Small intestine (tissue), 7 donors: Measurements from ENCODE around the gene FLAD1. TPM values are rescaled to one million over a fixed set of nuclear protein-coding genes. Genes with fewer than 3 reads are reported as not detected.

ENCODE experiments used
- DNase-seq, 2 donors: peaks; one replicate each; pipeline versions ENCODE4 v3.0.0 to v3.0.0-alpha.2; 2013
- FAIRE-seq: peaks from 2 replicates; lab custom pipeline; 2012; peaks lifted over from hg19 to GRCh38; lab: Jason Lieb, UNC
- H3K27ac ChIP-seq, 3 donors: one replicate each; pipeline ENCODE4 v1.5.1; 2013; ENCODE audit warnings: low read length in 2 of 3, mild to moderate bottlenecking in 2 of 3, control low read depth in 1 of 3, inconsistent platforms in 1 of 3, low read depth in 1 of 3, moderate library complexity in 1 of 3
- H3K27me3 ChIP-seq, 3 donors: one replicate each; pipeline ENCODE4 v1.6.1; 2013; ENCODE audit warnings: low read length in 3 of 3, inconsistent platforms in 1 of 3; ENCODE audit not compliant: control insufficient read depth in 3 of 3, insufficient read depth in 3 of 3
- H3K36me3 ChIP-seq, 3 donors: one replicate each; pipeline ENCODE4 v1.6.1; 2013; ENCODE audit warnings: low read length in 3 of 3, inconsistent platforms in 1 of 3, low read depth in 1 of 3, mild to moderate bottlenecking in 1 of 3, moderate library complexity in 1 of 3; ENCODE audit not compliant: control insufficient read depth in 3 of 3, insufficient read depth in 2 of 3
- H3K4me1 ChIP-seq, 3 donors: one replicate each; pipeline ENCODE4 v1.6.1; 2013; ENCODE audit warnings: low read length in 2 of 3, inconsistent platforms in 1 of 3, low read depth in 1 of 3, mild to moderate bottlenecking in 1 of 3, moderate library complexity in 1 of 3; ENCODE audit not compliant: control insufficient read depth in 3 of 3, insufficient read depth in 2 of 3
- H3K4me3 ChIP-seq, 3 donors: one replicate each; pipeline ENCODE4 v1.5.1; 2013; ENCODE audit warnings: low read length in 3 of 3, control low read depth in 1 of 3, inconsistent platforms in 1 of 3, low read depth in 1 of 3, mild to moderate bottlenecking in 1 of 3, moderate library complexity in 1 of 3
- H3K9me3 ChIP-seq, 2 donors: one replicate each; pipeline ENCODE4 v1.6.1; 2013; ENCODE audit warnings: low read depth in 1 of 2, low read length in 1 of 2; ENCODE audit not compliant: control insufficient read depth in 2 of 2, insufficient read depth in 1 of 2
- WGBS, 3 donors: extraction: QIAGEN DNeasy Blood & Tissue Kit; methylation state at CpG; one replicate each; pipeline ENCODE4 v1.1.7; 2013; 5-methylcytosine and 5-hydroxymethylcytosine counted together
- polyA plus RNA-seq, 4 donors: library from polyadenylated mRNA; stranded (reverse) in 3 of 4; unstranded in 1 of 4; fragments of 200-250 nt in 3 of 4; fragments of 120-200 nt in 1 of 4; gene quantifications; one replicate each; pipeline versions ENCODE4 v1.2.1 to v1.2.3, GENCODE V29; 2013
- donor health status: healthy with polysubstance abuse.
- donor health status: control.
- donor health status: control.
- donor health status: Bipolar disorder and iron deficiency.
- donor health status: healthy.

FLAD1 gene
- polyA plus RNA-seq, 4 donors, result 25.1 to 51.4 (median 34.4) TPM

GRCh38 chr1:155014709-155015508 lies 31.8 kb downstream of the FLAD1 start:
- Histone ChIP-seq H3K4me1 (peaks cover 2 to 58% (median 33%) of the 10 kb centered on the region in 3 donors), H3K36me3 (peaks cover 6 to 91% (median 22%) of the 10 kb centered on the region in 3 donors), H3K27ac (peak overlapping the region in 2 of 3 donors; percentile 5 to 99), H3K9me3 (no peaks in the 10 kb centered on the region), H3K4me3 (no peak overlapping the region), H3K27me3 (no peaks in the 10 kb centered on the region)
- FAIRE-seq, result no peak
- no peak for DNase-seq
- WGBS, 3 donors, result 87 to 90% (median 88%) methylated on average over 30 to 31 of the region's 31 CpGs

- DNase-seq, result no peak
- H3K36me3 ChIP-seq, result peaks cover 6 to 84% (median 22%) of the 10 kb centered on the region in 3 donors
- H3K27ac ChIP-seq, result peak overlapping the region in 2 of 3 donors; percentile 83 to 99
- WGBS, 3 donors, result 69 to 80% (median 74%) methylated on average over 16 of the region's 16 CpGs
- FAIRE-seq, result no peak
- H3K4me3 ChIP-seq, result no peak overlapping the region
- H3K27me3 ChIP-seq, result no peaks in the 10 kb centered on the region
- H3K9me3 ChIP-seq, result no peaks in the 10 kb centered on the region
- H3K4me1 ChIP-seq, result peaks cover 2 to 51% (median 31%) of the 10 kb centered on the region in 3 donors
These were observed 32.5 kb downstream of the FLAD1 start for GRCh38 chr1:155015527-155016230.

DNA sequence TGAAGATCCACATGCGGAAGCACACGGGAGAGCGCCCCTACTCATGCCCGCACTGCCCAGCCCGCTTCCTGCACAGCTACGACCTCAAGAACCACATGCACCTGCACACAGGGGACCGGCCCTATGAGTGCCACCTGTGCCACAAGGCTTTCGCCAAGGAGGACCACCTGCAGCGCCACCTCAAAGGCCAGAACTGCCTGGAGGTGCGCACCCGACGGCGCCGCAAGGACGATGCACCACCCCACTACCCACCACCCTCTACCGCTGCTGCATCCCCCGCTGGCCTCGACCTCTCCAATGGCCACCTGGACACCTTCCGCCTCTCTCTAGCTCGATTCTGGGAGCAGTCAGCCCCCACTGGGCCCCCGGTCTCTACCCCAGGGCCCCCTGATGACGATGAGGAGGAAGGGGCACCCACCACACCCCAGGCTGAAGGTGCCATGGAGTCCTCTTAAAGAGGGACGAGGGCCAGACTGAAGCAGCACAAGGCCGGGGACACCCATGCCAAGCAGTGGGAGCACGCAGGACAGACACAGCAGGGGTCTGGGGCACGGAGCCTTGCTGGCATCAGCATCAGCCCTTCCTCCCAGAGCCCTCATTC lies 33.2 kb downstream of the FLAD1 start:
- Histone ChIP-seq H3K4me1 (peaks cover 2 to 44% (median 25%) of the 10 kb centered on the region in 3 donors), H3K36me3 (peaks cover 6 to 77% (median 19%) of the 10 kb centered on the region in 3 donors), H3K27me3 (no peaks in the 10 kb centered on the region), H3K27ac (peak overlapping the region; percentile 83 to 99 (median 93)), H3K4me3 (no peak overlapping the region), H3K9me3 (no peaks in the 10 kb centered on the region)
- WGBS, 3 donors, result 56 to 68% (median 67%) methylated on average over 26 of the region's 26 CpGs
- FAIRE-seq (no peak), DNase-seq (no peak)

GRCh38 chr1:155017041-155017945 lies 34.1 kb downstream of the FLAD1 start:
- Histone ChIP-seq H3K27me3 (no peaks in the 10 kb centered on the region), H3K9me3 (no peaks in the 10 kb centered on the region), H3K27ac (peak overlapping the region; percentile 83 to 99 (median 93)), H3K36me3 (peaks cover 6 to 68% (median 19%) of the 10 kb centered on the region in 3 donors), H3K4me1 (peaks cover 2 to 34% (median 15%) of the 10 kb centered on the region in 3 donors), H3K4me3 (peak overlapping the region; percentile 4 to 38 (median 26))
- no peak for FAIRE-seq
- 3 to 6% (median 4%) methylated on average over 16 to 49 of the region's 49 CpGs for WGBS, 3 donors
- peak; percentile 97 to 98 for DNase-seq

DNA sequence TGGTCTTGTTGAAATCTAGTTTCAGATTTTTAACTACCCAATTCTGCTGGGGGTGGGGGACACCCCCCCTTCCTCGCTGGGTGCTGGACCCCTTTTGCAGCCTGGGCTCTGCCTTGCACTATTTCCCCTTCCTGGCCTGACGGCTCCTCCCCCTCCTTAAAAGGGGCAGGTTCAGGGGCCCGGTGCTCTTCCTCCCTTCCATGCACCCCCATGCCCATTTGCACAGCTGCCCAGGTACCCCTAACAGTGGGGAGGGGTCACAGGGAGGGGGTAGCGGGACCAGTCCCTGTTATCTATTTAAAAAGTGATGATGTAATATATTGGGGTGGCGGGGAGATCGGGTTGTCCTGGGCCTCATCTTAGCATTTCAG lies 34.8 kb downstream of the FLAD1 start:
- peaks cover 2 to 28% (median 13%) of the 10 kb centered on the region in 3 donors for H3K4me1 ChIP-seq
- 32 to 43% (median 39%) methylated on average over 6 of the region's 6 CpGs for WGBS, 3 donors
- FAIRE-seq (no peak), DNase-seq (no peak)
- H3K9me3 ChIP-seq, result no peaks in the 10 kb centered on the region
- H3K27me3 ChIP-seq, result no peaks in the 10 kb centered on the region
- H3K4me3 ChIP-seq, result peak overlapping the region in 2 of 3 donors; percentile 26 to 38
- peaks cover 6 to 61% (median 19%) of the 10 kb centered on the region in 3 donors for H3K36me3 ChIP-seq
- peak overlapping the region; percentile 83 to 99 (median 93) for H3K27ac ChIP-seq

DNA sequence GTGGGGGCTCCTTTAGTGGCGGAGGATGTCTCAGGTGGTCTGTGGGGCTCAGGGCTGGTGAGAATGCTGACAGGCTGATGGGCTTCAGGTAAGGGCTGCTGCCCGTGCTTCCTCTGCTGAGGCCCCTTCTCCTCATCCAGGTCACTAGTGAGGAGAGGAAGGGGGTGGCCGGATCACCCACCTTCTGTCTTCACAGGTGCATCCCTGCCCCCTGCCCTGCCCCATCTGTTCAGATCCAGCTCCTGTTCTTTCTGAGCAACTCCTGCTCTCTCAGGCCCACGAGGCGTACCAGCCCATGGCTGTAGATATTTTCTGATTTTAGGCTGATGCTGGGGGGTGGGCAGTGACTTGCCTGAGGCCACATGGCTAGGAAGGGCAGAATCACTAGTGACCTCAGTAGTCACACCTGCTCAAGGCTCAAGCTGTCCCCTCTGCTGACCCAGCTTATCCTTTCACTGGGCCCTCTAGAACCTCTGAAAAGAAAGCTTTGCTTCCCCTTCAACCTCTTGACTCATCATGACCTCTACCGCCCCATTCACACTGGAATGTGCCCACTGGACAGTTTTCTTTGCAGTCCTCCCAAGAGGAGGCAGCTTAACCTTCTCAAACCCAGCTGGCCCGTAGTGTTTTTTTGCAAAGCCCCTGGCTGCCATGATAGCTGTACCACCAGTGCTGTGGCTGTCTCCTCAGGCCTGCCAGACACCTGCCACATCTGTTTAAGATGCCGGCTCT lies 35.6 kb downstream of the FLAD1 start:
- peaks cover 6 to 56% (median 19%) of the 10 kb centered on the region in 3 donors for H3K36me3 ChIP-seq
- no peaks in the 10 kb centered on the region for H3K27me3 ChIP-seq
- 85 to 92% (median 85%) methylated on average over 8 of the region's 8 CpGs for WGBS, 3 donors
- peak overlapping the region in 2 of 3 donors; percentile 8 to 56 for H3K27ac ChIP-seq
- H3K4me1 ChIP-seq, result peaks cover 2 to 22% (median 5%) of the 10 kb centered on the region in 3 donors
- FAIRE-seq, result no peak
- no peak overlapping the region for H3K4me3 ChIP-seq
- no peaks in the 10 kb centered on the region for H3K9me3 ChIP-seq
- no peak for DNase-seq
